Activated B cell treated with CpG ODN at 0.5 μM for 24 hours (primary cell): ENCODE measurements around the gene MRPL18. TPM values are rescaled to one million over a fixed set of nuclear protein-coding genes. Genes with fewer than 3 reads are reported as not detected.
"Not testable (repeated sequence)": the region's sequence is repeated elsewhere in the genome, so short reads cannot be mapped to it uniquely, and the experiment has no call there.

Source experiments
- ATAC-seq: fragments of 200-7000 bp; cut with Tn5 transposase; one replicate; pipeline ENCODE4 v1.10.0; 2021; ENCODE audit warnings: low read depth, mild to moderate bottlenecking, moderate library complexity
- CTCF ChIA-PET: fragments of 350-600 bp; sonication (Branson Sonifier 250); formaldehyde crosslinking; loops from one replicate; lab custom pipeline; 2021; ENCODE audit warnings: antibody characterized with exemption; lab: Charles Lee
- POLR2A ChIA-PET: fragments of 350-600 bp; sonication (Branson Sonifier 250); formaldehyde crosslinking; loops from one replicate; lab custom pipeline; 2021; ENCODE audit warnings: antibody characterized with exemption; lab: Charles Lee
- DNase-seq: peaks from one replicate; pipeline ENCODE4 v3.0.0; 2022
- H3K27ac Mint-ChIP-seq: one replicate; pipeline ENCODE4 v1.8.0; 2020; ENCODE audit warnings: mixed read lengths
- H3K27me3 Mint-ChIP-seq: one replicate; pipeline ENCODE4 v1.8.0; 2021; ENCODE audit warnings: mixed read lengths
- H3K36me3 Mint-ChIP-seq: one replicate; pipeline ENCODE4 v1.8.0; 2021; ENCODE audit warnings: low read depth, mixed read lengths
- H3K4me1 Mint-ChIP-seq: one replicate; pipeline ENCODE4 v1.8.0; 2021; ENCODE audit warnings: mixed read lengths
- H3K4me3 Mint-ChIP-seq: one replicate; pipeline ENCODE4 v1.8.0; 2020; ENCODE audit warnings: mild to moderate bottlenecking, mixed read lengths
- H3K9me3 Mint-ChIP-seq: one replicate; pipeline ENCODE4 v1.8.0; 2020; ENCODE audit warnings: mixed read lengths
- intact Hi-C: fragments of 100-400 bp; cut with micrococcal nuclease; formaldehyde crosslinking; loops from one replicate; pipeline ENCODE4 v1.15.1; 2024
- total RNA-seq: library from RNA; stranded (reverse); gene quantifications from 2 replicates; pipeline ENCODE4 v1.2.3, GENCODE V29; 2022
- TF ChIP-seq, protein P1 (sequence below): fragments of 200-600 bp; IDR thresholded peaks from one replicate; pipeline ENCODE4 v1.8.0; 2022; ENCODE audit warnings: antibody characterized with exemption, mild to moderate bottlenecking

MRPL18 gene
- total RNA-seq, 1 donor from 2014 or later: 44.7 TPM

DNA sequence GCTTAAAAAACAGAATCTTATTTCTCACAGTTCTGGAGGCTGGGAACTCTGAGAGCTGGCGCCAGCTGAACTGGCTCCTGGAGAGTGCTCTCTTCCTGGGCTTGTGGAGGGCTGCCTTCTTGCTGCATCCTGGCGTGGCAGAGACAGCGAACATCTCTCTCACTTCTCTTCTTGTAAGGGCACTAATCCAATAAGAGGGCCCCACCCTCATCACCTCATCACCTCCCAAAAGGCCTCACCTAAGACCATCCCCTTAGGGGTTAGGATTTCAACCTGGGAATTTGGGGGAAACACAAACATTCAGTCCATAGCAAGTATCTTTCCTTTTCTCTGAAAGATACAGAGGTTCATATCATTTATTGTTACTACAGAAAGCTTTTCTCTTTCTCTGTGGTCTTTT, 33.7 kb downstream of the MRPL18 start:
- DNase-seq (no peak), ATAC-seq (no peak)
- Mint-ChIP-seq H3K4me3 (no peak overlapping the region), H3K36me3 (no peaks in the 10 kb centered on the region), H3K9me3 (no peaks in the 10 kb centered on the region), H3K27ac (no peak overlapping the region), H3K4me1 (peaks cover 24% of the 10 kb centered on the region), H3K27me3 (no peaks in the 10 kb centered on the region)
- intact Hi-C loops: no loop called here
- ChIA-PET POLR2A (no interaction called here), CTCF (no interaction called here)
- TF ChIP-seq, protein P1, sequence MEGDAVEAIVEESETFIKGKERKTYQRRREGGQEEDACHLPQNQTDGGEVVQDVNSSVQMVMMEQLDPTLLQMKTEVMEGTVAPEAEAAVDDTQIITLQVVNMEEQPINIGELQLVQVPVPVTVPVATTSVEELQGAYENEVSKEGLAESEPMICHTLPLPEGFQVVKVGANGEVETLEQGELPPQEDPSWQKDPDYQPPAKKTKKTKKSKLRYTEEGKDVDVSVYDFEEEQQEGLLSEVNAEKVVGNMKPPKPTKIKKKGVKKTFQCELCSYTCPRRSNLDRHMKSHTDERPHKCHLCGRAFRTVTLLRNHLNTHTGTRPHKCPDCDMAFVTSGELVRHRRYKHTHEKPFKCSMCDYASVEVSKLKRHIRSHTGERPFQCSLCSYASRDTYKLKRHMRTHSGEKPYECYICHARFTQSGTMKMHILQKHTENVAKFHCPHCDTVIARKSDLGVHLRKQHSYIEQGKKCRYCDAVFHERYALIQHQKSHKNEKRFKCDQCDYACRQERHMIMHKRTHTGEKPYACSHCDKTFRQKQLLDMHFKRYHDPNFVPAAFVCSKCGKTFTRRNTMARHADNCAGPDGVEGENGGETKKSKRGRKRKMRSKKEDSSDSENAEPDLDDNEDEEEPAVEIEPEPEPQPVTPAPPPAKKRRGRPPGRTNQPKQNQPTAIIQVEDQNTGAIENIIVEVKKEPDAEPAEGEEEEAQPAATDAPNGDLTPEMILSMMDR: no peak

DNA sequence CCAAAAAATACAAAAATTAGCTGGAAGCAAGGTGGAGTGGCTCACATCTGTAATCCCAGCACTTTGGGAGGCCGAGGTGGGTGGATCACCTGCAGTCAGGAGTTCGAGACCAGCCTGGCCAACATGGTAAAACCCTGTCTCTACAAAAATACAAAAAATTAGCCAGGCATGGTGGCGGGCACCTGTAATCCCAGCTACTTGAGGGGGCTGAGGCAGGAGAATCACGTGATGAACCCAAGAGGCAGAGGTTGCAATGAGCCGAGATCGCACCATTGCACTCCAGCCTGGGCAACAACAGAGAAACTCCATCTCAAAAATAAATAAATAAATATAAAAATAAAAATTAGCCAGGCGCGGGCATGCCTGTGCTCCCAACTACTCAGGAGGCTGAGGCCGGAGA, 34.4 kb downstream of the MRPL18 start:
- H3K27ac Mint-ChIP-seq, CTCF ChIA-PET, intact Hi-C loops, DNase-seq, ATAC-seq, POLR2A ChIA-PET, H3K9me3 Mint-ChIP-seq, H3K4me3 Mint-ChIP-seq, H3K27me3 Mint-ChIP-seq, H3K36me3 Mint-ChIP-seq: not testable (repeated sequence)
- peaks cover 26% of the 10 kb centered on the region for H3K4me1 Mint-ChIP-seq

DNA sequence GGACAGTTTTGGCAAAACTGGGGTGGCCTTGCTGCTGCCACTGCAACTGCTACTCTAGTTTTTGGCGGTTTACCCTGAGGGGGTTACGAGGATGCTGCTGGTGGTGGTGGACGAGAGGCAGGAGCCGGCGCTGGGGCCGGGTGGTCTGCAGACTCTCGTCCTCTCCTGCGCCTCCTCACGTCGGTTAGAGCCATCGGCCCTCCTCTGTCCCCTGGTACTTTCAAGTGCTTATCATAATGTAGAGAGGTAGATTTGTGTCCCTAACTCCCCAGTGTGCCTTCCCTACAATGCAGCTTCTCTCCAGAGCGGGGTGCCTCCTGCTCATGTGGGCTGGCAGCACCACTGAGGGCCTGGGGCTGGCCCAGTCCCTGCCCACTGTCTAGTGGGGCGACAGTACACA, 35.7 kb downstream of the MRPL18 start:
- ChIA-PET CTCF (no interaction called here), POLR2A (no interaction called here)
- ATAC-seq: no peak
- H3K9me3 Mint-ChIP-seq: no peaks in the 10 kb centered on the region
- intact Hi-C loops: no loop called here
- H3K27me3 Mint-ChIP-seq: peaks cover under 1% of the 10 kb centered on the region
- H3K4me1 Mint-ChIP-seq: peaks cover 22% of the 10 kb centered on the region
- no peak overlapping the region for H3K4me3 Mint-ChIP-seq
- DNase-seq: no peak
- TF ChIP-seq, protein P1: no peak
- H3K36me3 Mint-ChIP-seq: no peaks in the 10 kb centered on the region
- no peak overlapping the region for H3K27ac Mint-ChIP-seq

DNA sequence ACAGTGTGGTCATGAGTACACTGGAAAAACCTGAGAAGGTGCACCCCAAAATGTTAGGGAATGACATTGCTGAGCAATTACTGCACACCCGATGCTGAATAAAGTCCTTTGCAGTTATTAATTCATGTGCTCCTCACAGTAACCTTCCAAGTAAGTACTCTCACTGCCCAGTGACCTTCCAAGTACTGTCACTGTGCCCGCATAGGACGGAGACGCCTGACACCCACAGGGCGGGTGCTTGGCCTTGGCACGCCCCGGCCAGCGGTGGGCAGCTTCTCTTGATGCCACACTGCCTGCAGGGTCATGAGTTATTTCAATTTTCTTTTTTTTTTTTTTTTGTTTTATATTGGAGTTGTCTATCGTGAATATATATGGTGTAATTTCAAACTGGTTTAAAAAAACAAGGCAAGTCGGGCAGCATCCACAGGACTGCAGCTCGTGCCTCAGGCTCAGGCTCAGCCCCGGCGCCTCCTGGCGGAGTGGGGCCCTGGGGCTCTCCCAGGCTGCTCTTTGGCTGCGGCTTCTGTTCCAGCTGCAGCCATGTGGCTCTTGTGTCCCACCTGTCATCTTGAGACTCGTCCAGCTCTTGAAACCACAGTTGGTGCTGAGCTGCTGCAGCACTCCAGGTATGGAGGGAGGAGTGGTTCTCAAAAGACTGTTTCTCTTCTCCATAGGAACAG, 36.8 kb downstream of the MRPL18 start:
- ATAC-seq (no peak), DNase-seq (no peak)
- Mint-ChIP-seq H3K27me3 (peaks cover 9% of the 10 kb centered on the region), H3K36me3 (no peaks in the 10 kb centered on the region), H3K4me3 (no peak overlapping the region), H3K9me3 (no peaks in the 10 kb centered on the region), H3K4me1 (peaks cover 18% of the 10 kb centered on the region), H3K27ac (no peak overlapping the region)
- ChIA-PET CTCF (no interaction called here), POLR2A (no interaction called here)
- TF ChIP-seq, protein P1: no peak
- intact Hi-C loops: no loop called here

DNA sequence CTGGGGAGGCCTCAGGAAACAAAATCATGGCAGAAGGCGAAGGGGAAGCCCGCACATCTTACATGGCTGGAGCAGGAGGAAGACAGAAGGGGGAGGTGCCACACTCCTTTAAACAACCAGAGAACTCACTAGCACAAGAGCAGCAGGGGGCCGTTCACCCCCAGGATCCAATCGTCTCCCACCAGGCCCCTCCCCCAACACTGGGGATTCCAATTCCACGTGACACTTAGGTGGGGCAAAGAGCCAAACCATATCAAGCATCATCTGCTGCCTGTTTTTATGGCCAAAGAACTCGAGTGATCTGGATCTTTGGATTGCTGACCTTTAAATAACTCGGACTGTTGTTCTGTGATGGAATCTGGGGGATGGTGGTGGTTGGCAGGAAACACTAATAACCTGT, 37.8 kb downstream of the MRPL18 start:
- POLR2A ChIA-PET: no interaction called here
- intact Hi-C loops: no loop called here
- H3K4me1 Mint-ChIP-seq: peaks cover 18% of the 10 kb centered on the region
- CTCF ChIA-PET: no interaction called here
- H3K4me3 Mint-ChIP-seq: no peak overlapping the region
- DNase-seq (no peak), ATAC-seq (no peak)
- TF ChIP-seq, protein P1: no peak
- no peaks in the 10 kb centered on the region for H3K36me3 Mint-ChIP-seq
- no peak overlapping the region for H3K27ac Mint-ChIP-seq
- H3K27me3 Mint-ChIP-seq: peaks cover 9% of the 10 kb centered on the region
- H3K9me3 Mint-ChIP-seq: no peaks in the 10 kb centered on the region

DNA sequence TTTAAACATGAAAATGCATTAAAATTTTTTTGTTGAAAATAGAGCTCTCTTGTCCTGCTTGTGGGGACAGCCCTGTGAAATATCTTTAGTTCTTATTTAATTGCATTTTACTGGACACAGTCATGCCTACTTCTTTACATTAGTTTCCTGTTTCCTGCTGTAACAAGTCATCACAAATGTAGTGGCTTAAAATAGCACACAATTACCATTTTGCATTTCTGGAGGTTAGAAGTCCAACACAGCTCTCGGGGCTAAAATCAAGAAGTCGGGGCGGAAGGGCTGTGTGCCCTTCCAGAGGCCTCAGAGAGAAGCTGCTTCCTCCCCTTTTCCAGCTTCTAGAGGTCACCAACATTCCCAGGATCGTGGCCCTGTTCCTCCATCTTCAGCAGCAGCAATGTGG, 39.3 kb downstream of the MRPL18 start:
- no peak for DNase-seq
- Mint-ChIP-seq H3K27ac (no peak overlapping the region), H3K36me3 (no peaks in the 10 kb centered on the region), H3K4me1 (peaks cover 18% of the 10 kb centered on the region), H3K4me3 (peak overlapping the region; percentile 1), H3K27me3 (peaks cover 9% of the 10 kb centered on the region), H3K9me3 (no peaks in the 10 kb centered on the region)
- intact Hi-C loops: no loop called here
- CTCF ChIA-PET: no interaction called here
- POLR2A ChIA-PET: no interaction called here
- ATAC-seq: no peak
- TF ChIP-seq, protein P1: no peak
